Upper lobe of left lung (tissue), 6 donors: ENCODE results near the gene SLC10A4. TPM values are rescaled to one million over a fixed set of nuclear protein-coding genes. Genes with fewer than 3 reads are reported as not detected.

Source experiments
- ATAC-seq, 2 donors: fragments of 200-7000 bp; cut with Tn5 transposase; one replicate each; pipeline ENCODE4 v1.9.1; 2022; ENCODE audit warnings: mild to moderate bottlenecking in 2 of 2, moderate library complexity in 2 of 2; ENCODE audit not compliant: low FRiP score in 2 of 2
- DNase-seq, 2 donors: peaks; one replicate each; pipeline ENCODE4 v3.0.0-alpha.2; 2019 to 2020
- H3K27ac ChIP-seq, 4 donors: fragments of 200-600 bp; sonication (generic); one replicate each; pipeline ENCODE4 v1.5.1; 2016 to 2019
- H3K27me3 ChIP-seq, 4 donors: fragments of 200-600 bp; sonication (generic); one replicate each; pipeline ENCODE4 v1.5.1; 2017 to 2019
- H3K36me3 ChIP-seq, 4 donors: fragments of 200-600 bp; sonication (generic); one replicate each; pipeline ENCODE4 v1.5.1; 2016 to 2019
- H3K4me1 ChIP-seq, 4 donors: fragments of 200-600 bp; sonication (generic); one replicate each; pipeline ENCODE4 v1.5.1; 2018 to 2019
- H3K4me3 ChIP-seq, 4 donors: fragments of 200-600 bp; sonication (generic); one replicate each; pipeline ENCODE4 v1.5.1; 2017 to 2019; ENCODE audit warnings: mild to moderate bottlenecking in 2 of 4, moderate library complexity in 1 of 4
- H3K9me3 ChIP-seq, 4 donors: fragments of 200-600 bp; sonication (generic); one replicate each; pipeline ENCODE4 v1.5.1; 2018 to 2019
- EP300 ChIP-seq, 4 donors: sonication (generic); formaldehyde crosslinking; IDR thresholded peaks; one replicate each; pipeline ENCODE4 v1.5.1; 2017; ENCODE audit warnings: antibody characterized with exemption in 4 of 4, control low read depth in 2 of 4
- POLR2A ChIP-seq, 4 donors: fragments of 450-650 bp; IDR thresholded peaks; one replicate each; pipeline ENCODE4 v1.5.1; 2016 to 2017; ENCODE audit warnings: antibody characterized with exemption in 4 of 4, mild to moderate bottlenecking in 2 of 4
- POLR2AphosphoS5 ChIP-seq, 2 donors: sonication (generic); formaldehyde crosslinking; IDR thresholded peaks; one replicate each; pipeline ENCODE4 v1.5.1; 2017; ENCODE audit warnings: antibody characterized with exemption in 2 of 2
- WGBS, 2 donors: methylation state at CpG; one replicate each; pipeline ENCODE4 v1.1.5; 2017 to 2018; 5-methylcytosine and 5-hydroxymethylcytosine counted together
- total RNA-seq, 6 donors: library from RNA; depleted of rRNA in 4 of 6; stranded (reverse); fragments of >200 nt in 4 of 6; gene quantifications; one replicate each; pipeline versions ENCODE4 v1.1.0 to v1.2.1, GENCODE V29; 2016 to 2021
- TF ChIP-seq, protein P1 (sequence below), 6 experiments: fragments of 450-650 bp in 4 of 6; fragments of 200-600 bp in 2 of 6; sonication (generic) in 2 of 6; IDR thresholded peaks; one replicate each; pipeline ENCODE4 v1.5.1; 2016 to 2019; ENCODE audit warnings: antibody characterized with exemption in 6 of 6
- donor health status: DM: no; HTN: no; CAD: no; lungs with moderate emphysema.
- donor health status: DM: no; HTN: yes; CAD: no; lungs with severe emphysema.

Gene SLC10A4
- total RNA-seq, 6 donors from 2014 or later = 0.72 to 2.1 (median 0.89) TPM; not detected in 1

DNA sequence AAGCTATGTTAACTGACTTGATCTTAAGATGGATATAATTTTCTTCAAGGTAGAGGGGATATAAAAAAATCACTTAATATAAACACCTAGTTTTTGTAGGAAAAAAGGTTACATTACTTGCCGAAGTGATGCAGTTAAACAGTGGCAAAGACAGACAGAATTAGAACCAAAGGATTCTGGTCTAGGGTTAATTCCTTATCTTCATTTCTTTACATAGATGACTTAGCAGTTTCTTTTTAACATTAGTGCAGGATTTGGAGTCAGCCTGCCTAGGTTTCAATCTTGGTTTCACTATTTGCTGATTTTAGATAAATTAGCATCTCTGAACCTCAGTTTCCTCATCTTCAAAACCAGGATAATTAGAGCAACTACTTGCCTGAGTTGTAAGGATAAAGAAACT, 21.2 kb downstream of the SLC10A4 start:
- Histone ChIP-seq H3K9me3 (no peaks in the 10 kb centered on the region), H3K36me3 (peaks cover 2 to 76% (median 26%) of the 10 kb centered on the region in 4 donors), H3K4me3 (no peak overlapping the region), H3K27ac (no peak overlapping the region), H3K27me3 (no peaks in the 10 kb centered on the region), H3K4me1 (no peaks in the 10 kb centered on the region)
- TF ChIP-seq POLR2AphosphoS5 (IDR thresholded peaks at IDR 0.05) (no peak), POLR2A (IDR thresholded peaks at IDR 0.05) (no peak), EP300 (IDR thresholded peaks at IDR 0.05) (no peak)
- TF ChIP-seq, protein P1, sequence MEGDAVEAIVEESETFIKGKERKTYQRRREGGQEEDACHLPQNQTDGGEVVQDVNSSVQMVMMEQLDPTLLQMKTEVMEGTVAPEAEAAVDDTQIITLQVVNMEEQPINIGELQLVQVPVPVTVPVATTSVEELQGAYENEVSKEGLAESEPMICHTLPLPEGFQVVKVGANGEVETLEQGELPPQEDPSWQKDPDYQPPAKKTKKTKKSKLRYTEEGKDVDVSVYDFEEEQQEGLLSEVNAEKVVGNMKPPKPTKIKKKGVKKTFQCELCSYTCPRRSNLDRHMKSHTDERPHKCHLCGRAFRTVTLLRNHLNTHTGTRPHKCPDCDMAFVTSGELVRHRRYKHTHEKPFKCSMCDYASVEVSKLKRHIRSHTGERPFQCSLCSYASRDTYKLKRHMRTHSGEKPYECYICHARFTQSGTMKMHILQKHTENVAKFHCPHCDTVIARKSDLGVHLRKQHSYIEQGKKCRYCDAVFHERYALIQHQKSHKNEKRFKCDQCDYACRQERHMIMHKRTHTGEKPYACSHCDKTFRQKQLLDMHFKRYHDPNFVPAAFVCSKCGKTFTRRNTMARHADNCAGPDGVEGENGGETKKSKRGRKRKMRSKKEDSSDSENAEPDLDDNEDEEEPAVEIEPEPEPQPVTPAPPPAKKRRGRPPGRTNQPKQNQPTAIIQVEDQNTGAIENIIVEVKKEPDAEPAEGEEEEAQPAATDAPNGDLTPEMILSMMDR (IDR thresholded peaks at IDR 0.05) = no peak
- no peak for ATAC-seq
- 68 to 79% methylated on average over 1 of the region's 1 CpG for WGBS, 2 donors
- no peak for DNase-seq

DNA sequence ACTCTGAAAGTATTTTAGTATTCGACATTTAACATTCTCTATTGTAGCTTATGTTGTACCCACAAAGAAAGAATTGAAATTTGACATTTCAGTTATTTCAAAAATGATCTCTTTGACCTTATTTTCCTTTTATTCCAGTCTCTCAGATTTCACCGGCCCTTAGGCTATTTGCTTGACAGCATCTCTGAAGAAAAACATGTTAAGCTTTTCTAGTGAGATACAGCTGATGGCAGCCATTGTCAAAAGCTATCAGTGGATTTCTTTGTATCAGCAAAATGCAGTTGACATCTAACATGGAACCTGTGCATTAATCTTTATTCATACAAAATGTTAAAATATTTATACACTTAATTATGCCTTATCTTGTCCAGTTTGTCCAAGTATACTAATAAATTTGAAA, 23.6 kb downstream of the SLC10A4 start:
- TF ChIP-seq, protein P1 (IDR thresholded peaks at IDR 0.05) = no peak
- TF ChIP-seq POLR2AphosphoS5 (IDR thresholded peaks at IDR 0.05) = no peak

DNA sequence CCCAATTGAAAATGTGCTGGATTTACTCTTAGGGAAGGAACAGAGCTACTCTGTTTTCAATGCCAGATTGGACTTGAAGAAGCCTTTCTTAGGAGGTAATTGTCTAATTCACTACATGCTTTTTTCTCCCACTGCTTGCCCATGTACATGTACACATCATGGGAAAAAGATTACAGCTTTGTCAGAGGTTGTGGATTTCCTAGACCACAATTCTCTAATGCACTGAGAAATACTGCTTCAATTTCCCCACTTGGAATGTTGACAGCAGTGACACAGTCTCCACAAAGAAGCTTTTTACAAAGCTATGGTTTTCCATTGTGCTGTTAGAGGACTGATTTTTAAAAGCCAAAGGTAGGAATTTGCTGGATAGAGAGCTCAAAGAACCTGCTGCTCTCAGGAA, 26.4 kb downstream of the SLC10A4 start:
- H3K4me3 ChIP-seq = no peak overlapping the region
- no peaks in the 10 kb centered on the region for H3K4me1 ChIP-seq
- ATAC-seq (no peak), DNase-seq (no peak)
- no peak for TF ChIP-seq EP300 (IDR thresholded peaks at IDR 0.05)
- TF ChIP-seq, protein P1 (IDR thresholded peaks at IDR 0.05) = no peak
- no peak for TF ChIP-seq POLR2AphosphoS5 (IDR thresholded peaks at IDR 0.05)
- TF ChIP-seq POLR2A (IDR thresholded peaks at IDR 0.05) = no peak
- no peaks in the 10 kb centered on the region for H3K9me3 ChIP-seq
- no peaks in the 10 kb centered on the region for H3K27me3 ChIP-seq
- H3K36me3 ChIP-seq = peaks cover 33 to 88% (median 52%) of the 10 kb centered on the region in 4 donors
- no peak overlapping the region for H3K27ac ChIP-seq

More for the DNA sequence above, 23.6 kb downstream of the SLC10A4 start:
- H3K9me3 ChIP-seq = no peaks in the 10 kb centered on the region
- DNase-seq (no peak), ATAC-seq (no peak)
- H3K4me3 ChIP-seq = no peak overlapping the region
- peaks cover 20 to 78% (median 34%) of the 10 kb centered on the region in 4 donors for H3K36me3 ChIP-seq
- H3K27me3 ChIP-seq = no peaks in the 10 kb centered on the region
- 88 to 92% methylated on average over 2 of the region's 2 CpGs for WGBS, 2 donors
- no peak overlapping the region for H3K27ac ChIP-seq
- no peaks in the 10 kb centered on the region for H3K4me1 ChIP-seq

DNA sequence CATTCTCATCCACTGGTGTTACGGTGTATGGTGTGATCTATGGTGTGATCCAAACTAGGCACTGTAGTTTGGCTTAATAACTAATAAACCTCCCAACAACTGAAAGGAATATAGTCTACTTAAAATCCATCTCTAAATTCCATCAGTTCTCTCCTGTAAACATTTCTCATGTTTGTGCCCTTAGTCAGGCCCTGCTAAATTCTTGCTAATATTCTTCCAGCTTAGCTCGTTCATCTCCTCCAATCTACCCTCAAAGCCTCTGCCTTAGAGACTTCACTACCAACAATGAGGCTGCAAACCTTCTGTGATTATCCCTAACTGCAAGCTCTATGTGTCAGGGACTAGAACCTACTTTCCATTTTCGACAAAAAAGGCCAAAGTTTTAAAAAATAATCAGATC, 35.0 kb downstream of the SLC10A4 start:
- Histone ChIP-seq H3K27ac (no peak overlapping the region), H3K36me3 (peaks cover 37 to 90% (median 64%) of the 10 kb centered on the region in 4 donors), H3K4me3 (no peak overlapping the region), H3K9me3 (no peaks in the 10 kb centered on the region), H3K4me1 (no peaks in the 10 kb centered on the region), H3K27me3 (no peaks in the 10 kb centered on the region)
- 96 to 97% methylated on average over 3 of the region's 3 CpGs for WGBS, 2 donors
- TF ChIP-seq, protein P1 (IDR thresholded peaks at IDR 0.05) = no peak
- TF ChIP-seq EP300 (IDR thresholded peaks at IDR 0.05) (no peak), POLR2A (IDR thresholded peaks at IDR 0.05) (no peak), POLR2AphosphoS5 (IDR thresholded peaks at IDR 0.05) (no peak)
- DNase-seq = no peak
- ATAC-seq = no peak

DNA sequence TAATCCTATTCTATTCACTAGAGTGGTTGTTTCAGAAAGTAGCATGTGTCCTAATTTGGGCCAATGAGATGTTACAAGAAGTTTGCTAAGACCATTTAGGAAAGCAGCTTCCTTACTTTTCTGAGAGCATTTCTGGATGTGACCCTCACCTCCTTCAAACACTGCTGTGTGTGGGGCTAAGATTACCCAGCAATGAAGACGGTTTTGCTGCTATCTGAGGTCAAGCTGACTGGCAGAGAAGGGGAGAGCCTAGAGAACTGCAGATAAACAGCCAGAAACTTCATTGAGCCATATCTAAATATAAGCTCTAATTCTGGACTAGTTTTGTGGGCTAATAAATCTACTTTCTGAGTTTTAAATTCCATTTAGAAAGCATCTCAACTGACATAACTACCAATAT, 43.3 kb downstream of the SLC10A4 start:
- Histone ChIP-seq H3K4me1 (no peaks in the 10 kb centered on the region), H3K27me3 (no peaks in the 10 kb centered on the region), H3K9me3 (no peaks in the 10 kb centered on the region), H3K36me3 (peaks cover 28 to 87% (median 67%) of the 10 kb centered on the region in 4 donors), H3K4me3 (no peak overlapping the region), H3K27ac (no peak overlapping the region)
- WGBS, 2 donors = 71 to 96% methylated on average over 1 of the region's 1 CpG
- DNase-seq (no peak), ATAC-seq (no peak)
- TF ChIP-seq, protein P1 (IDR thresholded peaks at IDR 0.05) = no peak
- TF ChIP-seq EP300 (IDR thresholded peaks at IDR 0.05) (no peak), POLR2A (IDR thresholded peaks at IDR 0.05) (no peak), POLR2AphosphoS5 (IDR thresholded peaks at IDR 0.05) (no peak)
